H9 (cell line): ENCODE measurements around the gene LEFTY2. TPM values are rescaled to one million over a fixed set of nuclear protein-coding genes. Genes with fewer than 3 reads are reported as not detected.

Experiments used
- DNase-seq: peaks from one replicate; pipeline ENCODE4 v3.0.0-alpha.2; 2017
- H2AFZ ChIP-seq: one replicate; pipeline ENCODE4 v1.6.1; 2013; ENCODE audit warnings: mild to moderate bottlenecking, low read length, control low read depth, moderate library complexity
- H2AK5ac ChIP-seq: 2 replicates; pipeline ENCODE4 v1.6.1; 2013; ENCODE audit warnings: low read length, control low read depth, mixed read lengths; ENCODE audit not compliant: insufficient read length
- H2BK120ac ChIP-seq: one replicate; pipeline ENCODE4 v1.6.1; 2013; ENCODE audit warnings: low read depth, mild to moderate bottlenecking, low read length, control low read depth, inconsistent platforms; ENCODE audit not compliant: poor library complexity, severe bottlenecking
- H2BK12ac ChIP-seq: 2 replicates; pipeline ENCODE4 v1.6.1; 2013; ENCODE audit warnings: low read length, control low read depth, mixed read lengths, low read depth; ENCODE audit not compliant: insufficient read length
- H2BK15ac ChIP-seq: 2 replicates; pipeline ENCODE4 v1.6.1; 2013; ENCODE audit warnings: low read depth, low read length, control low read depth
- H2BK20ac ChIP-seq: one replicate; pipeline ENCODE4 v1.6.1; 2013; ENCODE audit warnings: low read depth, mild to moderate bottlenecking, low read length, control low read depth, inconsistent platforms; ENCODE audit not compliant: poor library complexity, severe bottlenecking
- H2BK5ac ChIP-seq: 2 replicates; pipeline ENCODE4 v1.6.1; 2013; ENCODE audit warnings: low read length, control low read depth, mixed read lengths; ENCODE audit not compliant: insufficient read length
- H3K14ac ChIP-seq: 2 replicates; pipeline ENCODE4 v1.6.1; 2013; ENCODE audit warnings: low read length, control low read depth; ENCODE audit not compliant: insufficient read depth
- H3K18ac ChIP-seq: 2 replicates; pipeline ENCODE4 v1.6.1; 2013; ENCODE audit warnings: low read depth, mild to moderate bottlenecking, mixed read lengths, low read length, control low read depth; ENCODE audit not compliant: insufficient read length
- H3K23ac ChIP-seq: 2 replicates; pipeline ENCODE4 v1.6.1; 2013; ENCODE audit warnings: low read length, control low read depth, mixed read lengths, low read depth; ENCODE audit not compliant: insufficient read length
- H3K23me2 ChIP-seq: 2 replicates; pipeline ENCODE4 v1.6.1; 2013; ENCODE audit warnings: low read depth, mild to moderate bottlenecking, mixed read lengths, low read length, control low read depth; ENCODE audit not compliant: insufficient read length, poor library complexity, severe bottlenecking
- H3K27ac ChIP-seq: 2 replicates; pipeline ENCODE4 v1.5.1; 2013; ENCODE audit warnings: low read length, control low read depth, mixed read lengths, low read depth; ENCODE audit not compliant: insufficient read length
- H3K27me3 ChIP-seq: 2 replicates; pipeline ENCODE4 v1.6.1; 2013; ENCODE audit warnings: low read length, control low read depth, inconsistent platforms; ENCODE audit not compliant: insufficient read depth
- H3K4ac ChIP-seq: 2 replicates; pipeline ENCODE4 v1.6.1; 2013; ENCODE audit warnings: low read depth, mild to moderate bottlenecking, control low read depth, inconsistent platforms, low read length, moderate library complexity
- H3K4me1 ChIP-seq: 2 replicates; pipeline ENCODE4 v1.6.1; 2013; ENCODE audit warnings: low read length, control low read depth, inconsistent platforms; ENCODE audit not compliant: insufficient read depth
- H3K4me2 ChIP-seq: 2 replicates; pipeline ENCODE4 v1.6.1; 2013; ENCODE audit warnings: low read length, control low read depth, mixed read lengths; ENCODE audit not compliant: insufficient read length, insufficient read depth
- H3K56ac ChIP-seq: 2 replicates; pipeline ENCODE4 v1.6.1; 2013; ENCODE audit warnings: low read depth, mild to moderate bottlenecking, mixed read lengths, low read length, control low read depth; ENCODE audit not compliant: insufficient read length
- H3K79me1 ChIP-seq: 2 replicates; pipeline ENCODE4 v1.6.1; 2013; ENCODE audit warnings: low read depth, mild to moderate bottlenecking, moderate library complexity, low read length, control low read depth, inconsistent platforms; ENCODE audit not compliant: insufficient read depth, poor library complexity, severe bottlenecking
- H3K79me2 ChIP-seq: 2 replicates; pipeline ENCODE4 v1.6.1; 2013; ENCODE audit warnings: low read length, control low read depth, inconsistent platforms; ENCODE audit not compliant: insufficient read depth
- H3K9ac ChIP-seq: 2 replicates; pipeline ENCODE4 v1.6.1; 2013; ENCODE audit warnings: low read length, control low read depth, mixed read lengths; ENCODE audit not compliant: insufficient read length; ENCODE audit errors: extremely low read depth
- H3K9me3 ChIP-seq: one replicate; pipeline ENCODE4 v1.6.1; 2013; ENCODE audit warnings: low read depth, low read length, inconsistent platforms; ENCODE audit not compliant: control insufficient read depth
- H3T11ph ChIP-seq: one replicate; pipeline ENCODE4 v1.6.1; 2013; ENCODE audit warnings: mild to moderate bottlenecking, low read length, control low read depth, inconsistent platforms
- H4K20me1 ChIP-seq: one replicate; pipeline ENCODE4 v1.6.1; 2013; ENCODE audit not compliant: control insufficient read depth, insufficient read length, insufficient read depth
- H4K5ac ChIP-seq: 2 replicates; pipeline ENCODE4 v1.6.1; 2013; ENCODE audit warnings: low read depth, mild to moderate bottlenecking, mixed read lengths, low read length, control low read depth; ENCODE audit not compliant: insufficient read length
- H4K8ac ChIP-seq: replicated peaks from 2 replicates; pipeline ENCODE4 v1.6.1; 2013; ENCODE audit warnings: low read length, control low read depth, mixed read lengths, low read depth; ENCODE audit not compliant: insufficient read length
- H4K91ac ChIP-seq: 2 replicates; pipeline ENCODE4 v1.6.1; 2013; ENCODE audit warnings: low read depth, mild to moderate bottlenecking, moderate library complexity, mixed read lengths, low read length, control low read depth; ENCODE audit not compliant: insufficient read length
- H3K27ac Mint-ChIP-seq, 3 experiments: 2 replicates in 2 of 3; 3 replicates in 1 of 3; pipeline ENCODE4 v1.8.0; 2020 to 2021; ENCODE audit warnings: mixed read lengths in 3 of 3, mild to moderate bottlenecking in 1 of 3, moderate library complexity in 1 of 3
- H3K27me3 Mint-ChIP-seq: 2 replicates; pipeline ENCODE4 v1.8.0; 2021; ENCODE audit warnings: low read depth, mild to moderate bottlenecking, moderate library complexity, mixed read lengths
- H3K36me3 Mint-ChIP-seq, 3 experiments: 2 replicates in 2 of 3; 3 replicates in 1 of 3; pipeline ENCODE4 v1.8.0; 2020 to 2021; ENCODE audit warnings: low read depth in 3 of 3, mixed read lengths in 3 of 3; ENCODE audit not compliant: insufficient read depth in 1 of 3
- H3K4me1 Mint-ChIP-seq, 2 experiments: 2 replicates each; pipeline ENCODE4 v1.8.0; 2020; ENCODE audit warnings: mixed read lengths in 2 of 2
- H3K4me3 Mint-ChIP-seq, 2 experiments: 2 replicates in 1 of 2; 3 replicates in 1 of 2; pipeline ENCODE4 v1.8.0; 2020 to 2021; ENCODE audit warnings: mild to moderate bottlenecking in 2 of 2, mixed read lengths in 2 of 2, moderate library complexity in 1 of 2
- H3K9me3 Mint-ChIP-seq, 2 experiments: 2 replicates in 1 of 2; 3 replicates in 1 of 2; pipeline ENCODE4 v1.8.0; 2020; ENCODE audit warnings: mild to moderate bottlenecking in 2 of 2, mixed read lengths in 2 of 2, moderate library complexity in 1 of 2
- CTCF ChIP-seq: fragments of 200-600 bp; sonication (generic); conservative IDR thresholded peaks from 3 replicates; pipeline ENCODE4 v1.8.0; 2021; ENCODE audit warnings: antibody characterized with exemption, mild to moderate bottlenecking
- WGBS: extraction: QIAGEN DNeasy Blood & Tissue Kit; methylation state at CpG from one replicate; pipeline ENCODE4 v1.1.7; 2013; ENCODE audit warnings: missing lambda C conversion rate, low lambda C conversion rate, mixed read lengths; ENCODE audit not compliant: insufficient read length; ENCODE audit errors: extremely low coverage; 5-methylcytosine and 5-hydroxymethylcytosine counted together
- total RNA-seq: library from RNA; stranded (reverse); gene quantifications from 2 replicates; pipeline ENCODE4 v1.2.1, GENCODE V29; 2021

The LEFTY2 gene
- total RNA-seq, 1 experiment from 2014 or later = 16.3 TPM

- no peak overlapping the region for H3K4ac ChIP-seq
- H2BK12ac ChIP-seq = no peak overlapping the region
- no peak overlapping the region for H3K27ac ChIP-seq
- Mint-ChIP-seq H3K4me1 (peaks cover 5 to 14% of the 10 kb centered on the region in 2 experiments), H3K27me3 (no peaks in the 10 kb centered on the region), H3K27ac (no peak overlapping the region; a peak in 1 of 7 replicates), H3K9me3 (no peaks in the 10 kb centered on the region), H3K36me3 (peaks cover 46 to 65% (median 55%) of the 10 kb centered on the region in 3 experiments; a peak in 6 of 7 replicates), H3K4me3 (no peak overlapping the region; a peak in 1 of 5 replicates)
- H4K91ac ChIP-seq = no peak overlapping the region
- no peak overlapping the region for H3K14ac ChIP-seq
- peaks cover 5% of the 10 kb centered on the region; the same call in 1 of the 2 replicates for H3K79me2 ChIP-seq
- H4K8ac ChIP-seq = no peak overlapping the region
- no peak overlapping the region for H4K5ac ChIP-seq
- H3K4me2 ChIP-seq = no peak overlapping the region
- no peak overlapping the region for H2AFZ ChIP-seq
- H3K18ac ChIP-seq = no peak overlapping the region
- H3K23me2 ChIP-seq = peaks cover 4% of the 10 kb centered on the region
- H2AK5ac ChIP-seq = no peak overlapping the region
- no peak overlapping the region for H2BK120ac ChIP-seq
- no peak overlapping the region for H3K9ac ChIP-seq
- no peak overlapping the region for H3T11ph ChIP-seq
- H2BK20ac ChIP-seq = no peak overlapping the region
- H3K9me3 ChIP-seq = no peaks in the 10 kb centered on the region
- no CpG with 5 or more reads among the region's 5 CpGs for WGBS
- H3K4me1 ChIP-seq = no peaks in the 10 kb centered on the region
- H3K23ac ChIP-seq = no peak overlapping the region
- H4K20me1 ChIP-seq = peaks cover 3% of the 10 kb centered on the region
- no peak overlapping the region for H2BK15ac ChIP-seq
- no peak overlapping the region for H2BK5ac ChIP-seq
- H3K79me1 ChIP-seq = no peaks in the 10 kb centered on the region
- no peak overlapping the region for H3K56ac ChIP-seq
- no peaks in the 10 kb centered on the region for H3K27me3 ChIP-seq
- DNase-seq = no peak
- no peak for TF ChIP-seq CTCF
These were observed 21.1 kb downstream of the LEFTY2 start for GRCh38 chr1:225919906-225920305.
